ENCODE data around the gene C14orf119.

- TF ChIP-seq CTCF (conservative IDR thresholded peaks at IDR 0.05; ENCODE audit: low read depth, low read length), result peak; percentile 100
- no peak for TF ChIP-seq EZH2 (IDR thresholded peaks at IDR 0.05; ENCODE audit: borderline replicate concordance, low read depth, low read length, poor library complexity, severe bottlenecking)
Measured at GRCh38 chr14:23120541-23121251, 25.4 kb downstream of the C14orf119 start.

All from A673 (cell line).